Keratinocyte (primary cell): ENCODE results near the gene MIEF1. TPM values are rescaled to one million over a fixed set of nuclear protein-coding genes. Genes with fewer than 3 reads are reported as not detected.

Source experiments
- DNase-seq: peaks from one replicate; pipeline ENCODE4 v3.0.0-alpha.2; 2011; ENCODE audit warnings: low read depth, missing footprints, low spot score
- FAIRE-seq: peaks from 2 replicates; lab custom pipeline; 2011; peaks lifted over from hg19 to GRCh38; lab: Jason Lieb, UNC
- H2AFZ ChIP-seq: 2 replicates; pipeline ENCODE4 v1.6.0; 2012; ENCODE audit warnings: low read length, control low read depth, inconsistent platforms; ENCODE audit not compliant: control insufficient read depth
- H3K27ac ChIP-seq: 2 replicates; pipeline ENCODE4 v1.5.1; 2011; ENCODE audit warnings: low read length; ENCODE audit not compliant: control insufficient read depth, insufficient read depth
- H3K27me3 ChIP-seq: 3 replicates; pipeline ENCODE4 v1.6.0; 2011; ENCODE audit warnings: low read length; ENCODE audit not compliant: control insufficient read depth, insufficient read depth; ENCODE audit errors: extremely low read depth
- H3K36me3 ChIP-seq, 2 experiments: 2 replicates in 1 of 2; 3 replicates in 1 of 2; pipeline ENCODE4 v1.5.1; 2011; ENCODE audit warnings: low read length in 2 of 2, mild to moderate bottlenecking in 1 of 2; ENCODE audit not compliant: control insufficient read depth in 2 of 2, insufficient read depth in 2 of 2; ENCODE audit errors: extremely low read depth in 1 of 2
- H3K4me1 ChIP-seq: 3 replicates; pipeline ENCODE4 v1.5.1; 2011; ENCODE audit warnings: low read length; ENCODE audit not compliant: control insufficient read depth, insufficient read depth; ENCODE audit errors: extremely low read depth
- H3K4me2 ChIP-seq: 3 replicates; pipeline ENCODE4 v1.6.0; 2011; ENCODE audit warnings: low read depth, low read length; ENCODE audit not compliant: control insufficient read depth, insufficient read depth; ENCODE audit errors: extremely low read depth
- H3K4me3 ChIP-seq, 3 experiments: fragments of 200-600 bp in 1 of 3; sonication (generic) in 1 of 3; 2 replicates in 2 of 3; 3 replicates in 1 of 3; pipeline ENCODE4 v1.5.1; 2011 to 2016; ENCODE audit warnings: low read length in 3 of 3, mild to moderate bottlenecking in 3 of 3, control low read depth in 2 of 3, inconsistent platforms in 1 of 3, low read depth in 1 of 3, mixed read lengths in 1 of 3, mixed run types in 1 of 3, moderate library complexity in 1 of 3; ENCODE audit not compliant: control insufficient read depth in 2 of 3, insufficient read depth in 2 of 3; ENCODE audit errors: extremely low read depth in 1 of 3
- H3K79me2 ChIP-seq: 2 replicates; pipeline ENCODE4 v1.6.0; 2012; ENCODE audit warnings: low read length; ENCODE audit not compliant: control insufficient read depth, insufficient read depth
- H3K9ac ChIP-seq: 3 replicates; pipeline ENCODE4 v1.6.0; 2011; ENCODE audit warnings: low read length; ENCODE audit not compliant: control insufficient read depth, insufficient read depth; ENCODE audit errors: extremely low read depth
- H3K9me1 ChIP-seq: 3 replicates; pipeline ENCODE4 v1.6.0; 2011; ENCODE audit warnings: low read length; ENCODE audit not compliant: control insufficient read depth, insufficient read depth; ENCODE audit errors: extremely low read depth
- H3K9me3 ChIP-seq: 2 replicates; pipeline ENCODE4 v1.5.1; 2012; ENCODE audit warnings: low read depth, low read length; ENCODE audit not compliant: control insufficient read depth
- H4K20me1 ChIP-seq: 3 replicates; pipeline ENCODE4 v1.6.0; 2011; ENCODE audit warnings: low read length; ENCODE audit not compliant: control insufficient read depth, insufficient read depth; ENCODE audit errors: extremely low read depth
- EZH2 ChIP-seq: IDR thresholded peaks from one replicate; pipeline ENCODE4 v1.6.1; 2012; ENCODE audit warnings: inconsistent platforms, mild to moderate bottlenecking, low read length, moderate library complexity
- dilution Hi-C: fragments of 300-500 bp; cut with MboI; formaldehyde crosslinking; loops from one replicate; pipeline ENCODE4 v1.7.0; 2020; ENCODE audit warnings: low sequenced_read_pairs; ENCODE audit not compliant: extremely low pct_ligation_motif_present
- polyA plus RNA-seq, 5 experiments: library from polyadenylated mRNA; depleted of rRNA in 3 of 5; stranded (reverse) in 3 of 5; stranded (forward) in 1 of 5; unstranded in 1 of 5; fragments of >200 nt; gene quantifications; 1 replicate in 1 of 5; 2 replicates in 3 of 5; 3 replicates in 1 of 5; pipeline versions ENCODE4 v1.2.1 to v1.2.3, GENCODE V29; 2011 to 2012; ENCODE audit warnings: missing spikeins in 2 of 5, low read depth in 1 of 5, low replicate concordance in 1 of 5
- TF ChIP-seq, protein P1 (sequence below), 3 experiments: IDR thresholded peaks in 1 of 3; conservative IDR thresholded peaks in 1 of 3; optimal IDR thresholded peaks in 1 of 3; 2 replicates in 2 of 3; 3 replicates in 1 of 3; pipeline versions ENCODE3 to v1.5.1; 2011; ENCODE audit warnings: low read length in 3 of 3, mild to moderate bottlenecking in 3 of 3, moderate library complexity in 2 of 3, control low read depth in 1 of 3, inconsistent platforms in 1 of 3; ENCODE audit not compliant: insufficient read depth in 2 of 3; ENCODE audit errors: extremely low read depth in 1 of 3

Gene MIEF1
- polyA plus RNA-seq, 1 donor (not counting 4 experiments of a cell fraction or from before 2014, with no cell fraction given): 18.4 TPM

DNA sequence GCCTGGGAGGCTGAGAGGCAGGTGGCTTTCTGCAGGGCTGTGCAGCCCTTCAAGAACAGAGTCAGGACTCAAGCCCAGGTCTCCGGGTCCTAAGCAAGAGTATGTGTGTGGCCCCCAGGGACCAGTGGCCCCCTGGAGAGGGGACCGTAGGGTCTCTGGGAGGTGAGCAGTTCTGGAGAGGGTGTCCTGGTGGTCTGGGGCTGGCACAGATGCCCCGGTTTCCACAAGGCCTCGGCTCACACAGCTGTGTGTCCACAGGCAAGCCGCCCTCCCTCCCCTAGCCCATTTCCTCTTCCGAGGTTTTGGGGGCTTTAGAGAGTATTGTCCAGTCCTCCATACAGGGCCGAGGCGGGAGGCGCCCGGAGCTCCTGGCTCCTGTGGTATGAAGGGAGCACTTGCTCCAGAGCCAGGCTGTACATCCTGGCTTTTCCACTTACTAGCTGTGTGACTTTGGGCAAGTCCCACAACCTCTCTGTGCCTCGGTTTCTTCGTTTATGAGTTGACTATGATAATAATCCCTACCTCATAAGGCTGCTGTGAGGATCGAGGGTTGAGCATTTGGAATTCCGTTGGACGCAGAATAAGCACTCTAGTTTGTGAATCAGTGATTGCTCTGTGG, 33.9 kb downstream of the MIEF1 start:
- no peaks in the 10 kb centered on the region for H3K9me3 ChIP-seq
- dilution Hi-C loops: no loop called here
- H3K79me2 ChIP-seq: peaks cover 15% of the 10 kb centered on the region
- H3K4me1 ChIP-seq: peaks cover 18% of the 10 kb centered on the region
- no peak overlapping the region for H3K9ac ChIP-seq
- no peak overlapping the region for H3K4me3 ChIP-seq
- no peak for FAIRE-seq
- H4K20me1 ChIP-seq: no peaks in the 10 kb centered on the region
- no peaks in the 10 kb centered on the region for H3K27me3 ChIP-seq
- H2AFZ ChIP-seq: no peak overlapping the region
- no peak overlapping the region for H3K4me2 ChIP-seq
- no peak overlapping the region for H3K27ac ChIP-seq
- H3K9me1 ChIP-seq: no peaks in the 10 kb centered on the region
- DNase-seq: no peak
- TF ChIP-seq, protein P1, sequence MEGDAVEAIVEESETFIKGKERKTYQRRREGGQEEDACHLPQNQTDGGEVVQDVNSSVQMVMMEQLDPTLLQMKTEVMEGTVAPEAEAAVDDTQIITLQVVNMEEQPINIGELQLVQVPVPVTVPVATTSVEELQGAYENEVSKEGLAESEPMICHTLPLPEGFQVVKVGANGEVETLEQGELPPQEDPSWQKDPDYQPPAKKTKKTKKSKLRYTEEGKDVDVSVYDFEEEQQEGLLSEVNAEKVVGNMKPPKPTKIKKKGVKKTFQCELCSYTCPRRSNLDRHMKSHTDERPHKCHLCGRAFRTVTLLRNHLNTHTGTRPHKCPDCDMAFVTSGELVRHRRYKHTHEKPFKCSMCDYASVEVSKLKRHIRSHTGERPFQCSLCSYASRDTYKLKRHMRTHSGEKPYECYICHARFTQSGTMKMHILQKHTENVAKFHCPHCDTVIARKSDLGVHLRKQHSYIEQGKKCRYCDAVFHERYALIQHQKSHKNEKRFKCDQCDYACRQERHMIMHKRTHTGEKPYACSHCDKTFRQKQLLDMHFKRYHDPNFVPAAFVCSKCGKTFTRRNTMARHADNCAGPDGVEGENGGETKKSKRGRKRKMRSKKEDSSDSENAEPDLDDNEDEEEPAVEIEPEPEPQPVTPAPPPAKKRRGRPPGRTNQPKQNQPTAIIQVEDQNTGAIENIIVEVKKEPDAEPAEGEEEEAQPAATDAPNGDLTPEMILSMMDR (optimal IDR thresholded peaks at IDR 0.05 in 1 of 3, IDR thresholded peaks at IDR 0.05 in 1 of 3, conservative IDR thresholded peaks at IDR 0.05 in 1 of 3; ENCODE audit: extremely low read depth in 1 of 3, insufficient read depth in 2 of 3, low read length in 3 of 3): no peak
- no peak for TF ChIP-seq EZH2
- peaks cover 0 to 1% of the 10 kb centered on the region in 2 experiments for H3K36me3 ChIP-seq

DNA sequence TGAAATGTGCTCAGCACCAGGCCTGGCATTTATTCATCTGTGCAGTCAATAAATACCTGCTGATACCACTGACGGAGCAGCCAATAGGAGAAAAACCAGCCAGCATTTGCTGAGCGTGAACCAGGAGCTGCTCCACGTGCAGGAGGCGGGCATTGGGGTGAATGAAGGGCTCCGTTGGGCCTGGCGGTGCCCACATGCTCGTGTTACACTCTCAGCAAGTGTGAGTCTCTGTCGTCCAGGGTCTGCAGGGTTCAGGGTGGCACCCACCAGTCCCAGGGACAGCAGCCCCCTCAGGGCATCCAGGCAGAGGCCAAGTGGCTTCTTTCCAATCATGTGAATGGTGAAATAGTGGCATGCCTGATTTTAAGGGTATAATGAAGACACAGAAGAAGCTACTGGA, 34.6 kb downstream of the MIEF1 start:
- H3K36me3 ChIP-seq: no peaks in the 10 kb centered on the region
- no peaks in the 10 kb centered on the region for H3K9me3 ChIP-seq
- peaks cover 10% of the 10 kb centered on the region for H3K4me1 ChIP-seq
- no peak for TF ChIP-seq EZH2
- TF ChIP-seq, protein P1 (optimal IDR thresholded peaks at IDR 0.05 in 1 of 3, IDR thresholded peaks at IDR 0.05 in 1 of 3, conservative IDR thresholded peaks at IDR 0.05 in 1 of 3; ENCODE audit: extremely low read depth in 1 of 3, insufficient read depth in 2 of 3, low read length in 3 of 3): no peak
- no peak overlapping the region for H3K9ac ChIP-seq
- no peak overlapping the region for H2AFZ ChIP-seq
- dilution Hi-C loops: no loop called here
- FAIRE-seq (no peak), DNase-seq (no peak)
- no peak overlapping the region for H3K27ac ChIP-seq
- no peaks in the 10 kb centered on the region for H4K20me1 ChIP-seq
- peaks cover 7% of the 10 kb centered on the region for H3K79me2 ChIP-seq
- no peak overlapping the region for H3K4me2 ChIP-seq
- H3K27me3 ChIP-seq: no peaks in the 10 kb centered on the region
- H3K4me3 ChIP-seq: no peak overlapping the region
- no peaks in the 10 kb centered on the region for H3K9me1 ChIP-seq
